Panc1 (cell line): ENCODE measurements around the gene FRMD4A. TPM values are rescaled to one million over a fixed set of nuclear protein-coding genes. Genes with fewer than 3 reads are reported as not detected.
"Not testable (repeated sequence)": the region's sequence is repeated elsewhere in the genome, so short reads cannot be mapped to it uniquely, and the experiment has no call there.

Experiments used
- ATAC-seq: fragments of 200-7000 bp; cut with Tn5 transposase; 2 replicates; pipeline ENCODE4 v1.9.1; 2020; ENCODE audit warnings: mild to moderate bottlenecking, moderate library complexity
- BruUV-seq: library from RNA; stranded (reverse); fragments of 400-500 nt; replicated peaks from 2 replicates; lab custom pipeline; 2021; lab: Mats Ljungman, UMichigan
- CTCF ChIA-PET: fragments of 300-600 bp; sonication (Branson Sonifier 250); formaldehyde crosslinking; loops from one replicate; lab custom pipeline; 2022; ENCODE audit warnings: antibody characterized with exemption; lab: Charles Lee
- POLR2A ChIA-PET: fragments of 300-600 bp; sonication (Branson Sonifier 250); formaldehyde crosslinking; loops from one replicate; lab custom pipeline; 2022; ENCODE audit warnings: antibody characterized with exemption; lab: Charles Lee
- DNase-seq: peaks from one replicate; pipeline ENCODE4 v3.0.0-alpha.2; 2010; ENCODE audit warnings: low read depth, low spot score
- H3K27ac ChIP-seq: 2 replicates; pipeline ENCODE4 v1.5.1; 2011; ENCODE audit warnings: mild to moderate bottlenecking, low read length, inconsistent platforms
- H3K27me3 ChIP-seq: fragments of 200-500 bp; sonication (Bioruptor generic); 2 replicates; pipeline ENCODE4 v1.6.0; 2014; ENCODE audit warnings: low read length, inconsistent platforms; ENCODE audit not compliant: control insufficient read depth, insufficient read depth
- H3K36me3 ChIP-seq: fragments of 200-500 bp; sonication (Bioruptor generic); 2 replicates; pipeline ENCODE4 v1.5.1; 2014; ENCODE audit warnings: inconsistent platforms, mild to moderate bottlenecking, low read length, moderate library complexity; ENCODE audit not compliant: control insufficient read depth, insufficient read depth
- H3K4me1 ChIP-seq: 2 replicates; pipeline ENCODE4 v1.5.1; 2011; ENCODE audit warnings: inconsistent platforms, mild to moderate bottlenecking, low read length, moderate library complexity; ENCODE audit not compliant: control insufficient read depth, insufficient read depth
- H3K4me3 ChIP-seq, 2 experiments: 2 replicates each; pipeline ENCODE4 v1.5.1; 2011 to 2012; ENCODE audit warnings: low read depth in 2 of 2, low read length in 2 of 2, mild to moderate bottlenecking in 2 of 2, inconsistent platforms in 1 of 2, moderate library complexity in 1 of 2
- H3K9me3 ChIP-seq: fragments of 200-500 bp; sonication (Bioruptor generic); 2 replicates; pipeline ENCODE4 v1.5.1; 2014; ENCODE audit warnings: low read depth, mild to moderate bottlenecking, inconsistent platforms, low read length, moderate library complexity; ENCODE audit not compliant: control insufficient read depth, insufficient read depth
- POLR2AphosphoS5 ChIP-seq: IDR thresholded peaks from 2 replicates; pipeline ENCODE4 v1.6.1; 2012; ENCODE audit warnings: mild to moderate bottlenecking, low read depth, low read length, moderate library complexity
- SIN3A ChIP-seq: IDR thresholded peaks from 2 replicates; pipeline ENCODE4 v1.6.1; 2012; ENCODE audit warnings: low read depth, mild to moderate bottlenecking, low read length, moderate library complexity, borderline replicate concordance; ENCODE audit not compliant: insufficient read depth
- TCF7L2 ChIP-seq: IDR thresholded peaks from 2 replicates; pipeline ENCODE4 v1.6.1; 2011; ENCODE audit warnings: mild to moderate bottlenecking, low read depth, low read length, inconsistent platforms
- in situ Hi-C: cut with HindIII; loops from 2 replicates; pipeline ENCODE4 v1.10.0; 2016; ENCODE audit warnings: low sequenced_read_pairs, low pct_unique_long_range_greater_than_20kb
- intact Hi-C: fragments of 100-400 bp; cut with micrococcal nuclease; formaldehyde crosslinking; loops from one replicate; pipeline ENCODE4 v1.10.0; 2022; ENCODE audit not compliant: unreplicated experiment
- total RNA-seq: library from RNA; stranded (reverse); gene quantifications from one replicate; pipeline ENCODE4 v1.2.1, GENCODE V29; 2021; ENCODE audit not compliant: unreplicated experiment
- TF ChIP-seq, protein P1 (sequence below), 2 experiments: IDR thresholded peaks; 2 replicates each; pipeline ENCODE4 v1.6.1; 2011 to 2012; ENCODE audit warnings: low read depth in 2 of 2, control low read depth in 1 of 2, low read length in 1 of 2, mild to moderate bottlenecking in 1 of 2, moderate library complexity in 1 of 2; ENCODE audit not compliant: insufficient read depth in 1 of 2
- TF ChIP-seq, protein P2 (sequence below): fragments of 450-650 bp; IDR thresholded peaks from 2 replicates; pipeline ENCODE4 v1.5.1; 2017; ENCODE audit warnings: mild to moderate bottlenecking

FRMD4A gene
- total RNA-seq, 1 experiment from 2014 or later, result 7.1 TPM

DNA sequence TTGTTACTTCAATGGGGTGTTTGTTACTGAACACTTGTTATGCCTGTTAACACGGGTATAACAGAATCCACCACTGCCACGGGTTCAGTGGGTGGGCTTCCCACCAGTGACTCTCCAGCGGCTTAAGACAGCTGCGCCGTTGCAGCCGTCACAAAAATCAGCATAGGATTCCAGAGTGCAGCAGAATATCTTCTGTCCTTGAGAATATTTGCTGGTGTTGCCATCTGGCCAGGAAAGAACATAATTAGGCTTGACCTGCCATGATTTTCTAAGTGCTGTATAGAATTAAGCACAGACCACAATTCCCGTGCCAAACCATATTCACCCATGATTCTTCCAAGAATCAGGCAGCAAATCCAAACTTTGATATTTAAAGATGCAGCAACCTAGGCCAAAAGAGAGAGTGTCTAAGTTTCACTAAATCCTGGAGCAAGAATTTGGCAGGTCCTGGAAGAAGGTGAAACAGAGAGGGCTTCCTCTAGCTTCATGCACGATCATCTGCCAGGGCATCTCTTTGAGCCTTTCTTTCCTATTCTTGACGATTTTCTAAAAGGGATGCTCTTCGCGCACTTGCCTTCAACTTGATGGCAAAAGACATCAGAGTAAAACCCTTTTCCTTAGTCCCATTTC is 95.0 kb downstream of the FRMD4A start:
- BruUV-seq, result no TSS peak
- Histone ChIP-seq H3K9me3 (no peaks in the 10 kb centered on the region), H3K36me3 (no peaks in the 10 kb centered on the region), H3K27me3 (no peaks in the 10 kb centered on the region; the same call in 1 of the 2 replicates), H3K27ac (no peak overlapping the region), H3K4me3 (no peak overlapping the region), H3K4me1 (no peaks in the 10 kb centered on the region)
- in situ Hi-C loops (no loop called here), intact Hi-C loops (no loop called here)
- DNase-seq, result no peak
- ChIA-PET CTCF (no interaction called here), POLR2A (no interaction called here)
- no peak for TF ChIP-seq POLR2AphosphoS5
- TF ChIP-seq TCF7L2, result no peak
- TF ChIP-seq, protein P1, sequence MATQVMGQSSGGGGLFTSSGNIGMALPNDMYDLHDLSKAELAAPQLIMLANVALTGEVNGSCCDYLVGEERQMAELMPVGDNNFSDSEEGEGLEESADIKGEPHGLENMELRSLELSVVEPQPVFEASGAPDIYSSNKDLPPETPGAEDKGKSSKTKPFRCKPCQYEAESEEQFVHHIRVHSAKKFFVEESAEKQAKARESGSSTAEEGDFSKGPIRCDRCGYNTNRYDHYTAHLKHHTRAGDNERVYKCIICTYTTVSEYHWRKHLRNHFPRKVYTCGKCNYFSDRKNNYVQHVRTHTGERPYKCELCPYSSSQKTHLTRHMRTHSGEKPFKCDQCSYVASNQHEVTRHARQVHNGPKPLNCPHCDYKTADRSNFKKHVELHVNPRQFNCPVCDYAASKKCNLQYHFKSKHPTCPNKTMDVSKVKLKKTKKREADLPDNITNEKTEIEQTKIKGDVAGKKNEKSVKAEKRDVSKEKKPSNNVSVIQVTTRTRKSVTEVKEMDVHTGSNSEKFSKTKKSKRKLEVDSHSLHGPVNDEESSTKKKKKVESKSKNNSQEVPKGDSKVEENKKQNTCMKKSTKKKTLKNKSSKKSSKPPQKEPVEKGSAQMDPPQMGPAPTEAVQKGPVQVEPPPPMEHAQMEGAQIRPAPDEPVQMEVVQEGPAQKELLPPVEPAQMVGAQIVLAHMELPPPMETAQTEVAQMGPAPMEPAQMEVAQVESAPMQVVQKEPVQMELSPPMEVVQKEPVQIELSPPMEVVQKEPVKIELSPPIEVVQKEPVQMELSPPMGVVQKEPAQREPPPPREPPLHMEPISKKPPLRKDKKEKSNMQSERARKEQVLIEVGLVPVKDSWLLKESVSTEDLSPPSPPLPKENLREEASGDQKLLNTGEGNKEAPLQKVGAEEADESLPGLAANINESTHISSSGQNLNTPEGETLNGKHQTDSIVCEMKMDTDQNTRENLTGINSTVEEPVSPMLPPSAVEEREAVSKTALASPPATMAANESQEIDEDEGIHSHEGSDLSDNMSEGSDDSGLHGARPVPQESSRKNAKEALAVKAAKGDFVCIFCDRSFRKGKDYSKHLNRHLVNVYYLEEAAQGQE (IDR thresholded peaks at IDR 0.05; ENCODE audit: insufficient read depth in 1 of 2, low read depth in 2 of 2, low read length in 1 of 2), result no peak
- TF ChIP-seq, protein P2, sequence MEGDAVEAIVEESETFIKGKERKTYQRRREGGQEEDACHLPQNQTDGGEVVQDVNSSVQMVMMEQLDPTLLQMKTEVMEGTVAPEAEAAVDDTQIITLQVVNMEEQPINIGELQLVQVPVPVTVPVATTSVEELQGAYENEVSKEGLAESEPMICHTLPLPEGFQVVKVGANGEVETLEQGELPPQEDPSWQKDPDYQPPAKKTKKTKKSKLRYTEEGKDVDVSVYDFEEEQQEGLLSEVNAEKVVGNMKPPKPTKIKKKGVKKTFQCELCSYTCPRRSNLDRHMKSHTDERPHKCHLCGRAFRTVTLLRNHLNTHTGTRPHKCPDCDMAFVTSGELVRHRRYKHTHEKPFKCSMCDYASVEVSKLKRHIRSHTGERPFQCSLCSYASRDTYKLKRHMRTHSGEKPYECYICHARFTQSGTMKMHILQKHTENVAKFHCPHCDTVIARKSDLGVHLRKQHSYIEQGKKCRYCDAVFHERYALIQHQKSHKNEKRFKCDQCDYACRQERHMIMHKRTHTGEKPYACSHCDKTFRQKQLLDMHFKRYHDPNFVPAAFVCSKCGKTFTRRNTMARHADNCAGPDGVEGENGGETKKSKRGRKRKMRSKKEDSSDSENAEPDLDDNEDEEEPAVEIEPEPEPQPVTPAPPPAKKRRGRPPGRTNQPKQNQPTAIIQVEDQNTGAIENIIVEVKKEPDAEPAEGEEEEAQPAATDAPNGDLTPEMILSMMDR, result no peak
- TF ChIP-seq SIN3A, result no peak
- no peak for ATAC-seq

DNA sequence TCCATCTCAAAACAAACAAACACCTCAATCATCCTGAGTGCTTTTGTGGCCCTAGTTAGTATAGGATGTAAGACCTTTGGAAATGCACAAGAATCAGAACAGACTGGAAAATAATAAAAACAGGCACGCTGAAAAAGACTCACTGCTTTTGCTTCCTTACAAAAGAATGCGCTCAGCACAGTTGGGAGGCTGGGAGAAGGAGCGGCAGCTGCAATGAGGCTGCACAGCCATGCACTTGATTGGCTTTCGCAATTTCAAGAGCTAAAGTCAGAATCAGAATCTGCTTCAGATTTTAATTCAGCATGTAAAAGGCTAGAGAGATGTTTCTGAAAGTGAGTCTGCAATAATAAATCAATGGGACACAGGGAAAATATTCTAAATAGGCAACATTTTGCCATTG is 97.2 kb downstream of the FRMD4A start:
- no peak overlapping the region for H3K27ac ChIP-seq
- TF ChIP-seq TCF7L2 (no peak), POLR2AphosphoS5 (no peak)
- ChIA-PET CTCF (no interaction called here), POLR2A (no interaction called here)
- H3K4me1 ChIP-seq, result no peaks in the 10 kb centered on the region
- H3K36me3 ChIP-seq, result no peaks in the 10 kb centered on the region
- no peak for ATAC-seq
- no peak overlapping the region for H3K4me3 ChIP-seq
- intact Hi-C loops, result no loop called here
- no peaks in the 10 kb centered on the region for H3K9me3 ChIP-seq
- H3K27me3 ChIP-seq, result no peaks in the 10 kb centered on the region
- DNase-seq, result no peak
- in situ Hi-C loops, result no loop called here
- BruUV-seq, result no TSS peak

DNA sequence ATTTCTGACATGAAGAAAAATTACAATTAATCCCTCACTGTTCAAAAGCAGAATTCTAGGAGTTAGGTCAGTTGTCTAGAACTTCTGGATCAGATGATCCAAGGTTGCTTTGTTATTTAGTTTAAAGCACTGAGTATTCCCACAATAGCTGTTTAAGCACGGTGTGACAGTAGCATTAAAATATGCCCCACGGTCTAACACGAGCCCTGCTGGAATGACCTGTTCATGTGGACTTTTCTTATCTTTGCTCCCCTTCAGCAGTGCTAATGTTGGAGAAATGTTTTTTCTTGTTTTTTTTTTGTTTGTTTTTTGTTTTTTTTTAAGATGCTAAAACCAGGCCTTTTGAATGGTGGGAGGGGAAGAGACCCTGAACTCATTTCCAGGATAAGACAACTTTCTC is 101.9 kb downstream of the FRMD4A start:
- in situ Hi-C loops, intact Hi-C loops, BruUV-seq, H3K36me3 ChIP-seq, CTCF ChIA-PET, H3K27me3 ChIP-seq, H3K4me3 ChIP-seq, H3K9me3 ChIP-seq, H3K27ac ChIP-seq, H3K4me1 ChIP-seq, ATAC-seq, DNase-seq: not testable (repeated sequence)
- POLR2A ChIA-PET, result interaction anchor here (0.7 kb wide), 1 partner anchor 679 kb away, joined by 3 read pairs; no protein-coding TSS in a partner anchor
